HG02623 (cell line): ENCODE measurements around the gene MAD1L1.
"Not testable (repeated sequence)": the region's sequence is repeated elsewhere in the genome, so short reads cannot be mapped to it uniquely, and the experiment has no call there.

ENCODE experiments used
- ATAC-seq: cut with Tn5 transposase; IDR thresholded peaks from one replicate; pipeline ENCODE4 v1.9.1; 2021; ENCODE audit warnings: moderate library complexity; ENCODE audit not compliant: unreplicated experiment

The MAD1L1 gene

GRCh38 chr7:2232766-2233520, at the start of gene MAD1L1:
MAD1L1 (minus strand) TSS chr7:2232945; CDS start chr7:2230133, 2,812 bp downstream.
- peak; percentile 59 for ATAC-seq

DNA sequence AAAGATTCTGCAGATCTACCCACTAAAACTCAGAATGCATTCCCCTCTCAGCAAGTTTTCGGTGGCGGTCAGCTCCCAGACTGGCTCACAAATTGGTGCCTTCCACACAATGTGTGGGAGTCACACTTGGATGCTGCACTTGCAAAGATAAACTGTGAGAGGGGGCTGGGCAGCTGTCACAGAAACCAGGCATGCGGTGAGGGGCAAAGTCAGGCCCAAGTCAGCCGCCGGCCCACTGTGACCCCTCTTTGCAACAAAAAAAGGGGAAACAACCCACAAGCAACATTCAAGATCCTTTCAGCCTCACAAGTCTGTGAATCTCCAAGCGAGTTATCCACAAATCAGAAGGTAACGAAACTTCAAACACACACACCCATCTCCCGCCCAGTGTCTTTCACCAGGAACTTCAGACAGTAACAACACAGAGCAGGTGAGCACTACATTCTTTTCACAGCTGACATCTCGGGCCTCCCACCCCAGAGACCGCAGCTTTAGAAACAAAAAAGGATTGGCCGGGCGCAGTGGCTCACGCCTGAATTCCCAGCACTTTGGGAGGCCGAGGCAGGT, 49.5 kb upstream of the MAD1L1 start:
- ATAC-seq = no peak

GRCh38 chr7:2281541-2281940, 48.8 kb upstream of the MAD1L1 start:
- no peak for ATAC-seq

DNA sequence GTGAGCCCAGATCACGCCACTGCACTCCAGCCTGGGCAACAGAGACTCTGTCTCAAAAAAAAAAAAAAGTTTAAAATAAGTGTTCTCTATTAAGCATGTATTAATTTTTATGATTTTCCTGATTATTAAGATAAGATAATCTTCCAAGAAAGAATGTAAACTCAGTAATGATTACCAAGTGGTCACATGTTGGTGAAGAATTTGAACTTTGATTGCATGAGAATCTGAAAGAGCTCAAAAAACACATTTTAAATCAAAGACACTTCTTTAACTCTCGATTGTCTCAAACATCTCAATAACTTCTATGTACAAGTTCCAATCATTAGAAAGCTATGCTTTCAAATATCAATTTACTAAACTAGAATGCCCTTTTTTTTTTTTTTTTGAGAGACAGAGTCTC, 47.7 kb upstream of the MAD1L1 start:
- ATAC-seq = no peak

DNA sequence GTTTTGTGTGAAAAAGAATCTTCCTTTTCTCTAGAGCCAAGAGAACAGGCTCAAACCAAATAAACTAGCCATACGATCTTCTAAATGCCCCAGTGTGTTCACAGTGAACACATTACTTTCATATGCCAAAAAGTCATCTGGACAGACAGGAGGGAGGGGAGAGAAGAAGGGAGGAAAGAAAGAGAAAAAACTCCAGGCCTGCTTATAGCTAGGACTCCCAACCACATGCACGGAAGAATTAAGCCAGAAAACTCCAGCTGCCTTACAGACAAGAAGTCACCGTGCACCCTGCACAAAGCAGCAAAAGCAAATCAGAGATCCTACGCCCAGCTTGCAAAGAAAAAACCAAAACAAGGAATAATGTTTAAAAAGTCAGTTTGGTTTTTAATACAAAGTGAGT, 47.2 kb upstream of the MAD1L1 start:
- no peak for ATAC-seq

DNA sequence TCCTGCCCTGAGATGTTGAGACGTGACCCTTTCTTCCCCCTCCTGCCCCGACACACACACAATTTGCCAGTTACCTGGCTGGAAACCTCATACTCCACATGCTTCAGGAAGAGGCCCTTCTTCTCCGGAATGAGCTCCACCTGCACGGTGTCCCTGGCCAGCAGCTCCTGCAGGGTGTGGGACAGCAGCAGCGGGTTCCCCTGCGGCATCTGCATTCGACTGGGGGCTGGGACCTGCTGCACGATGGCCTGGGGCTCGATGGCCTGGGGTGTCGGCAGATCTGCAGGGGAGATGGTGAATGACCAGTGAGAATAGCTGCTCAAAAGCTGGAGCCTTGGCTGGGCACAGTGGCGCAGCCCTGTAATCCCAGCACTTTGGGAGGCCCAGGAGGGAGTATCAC, 45.3 kb upstream of the MAD1L1 start:
- ATAC-seq = no peak

DNA sequence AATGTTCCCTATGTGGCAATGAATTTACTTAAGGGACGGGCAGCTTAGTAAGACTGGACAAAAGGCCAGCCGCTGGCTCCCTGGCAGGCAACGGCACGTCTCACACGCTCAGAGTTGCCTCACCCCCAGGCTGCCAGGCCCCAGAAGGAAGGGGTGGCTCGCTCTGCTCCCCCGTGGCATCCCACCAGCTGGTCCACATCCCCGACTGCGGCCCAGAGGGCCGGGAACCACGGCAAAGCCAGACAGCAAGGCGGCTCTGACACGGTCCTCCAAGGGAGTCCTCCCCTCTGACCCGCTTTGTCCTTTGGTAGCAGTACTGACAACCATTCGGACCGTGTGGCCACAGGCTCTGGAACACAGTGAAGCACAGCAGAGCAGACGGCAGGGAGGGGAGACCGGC, 43.4 kb upstream of the MAD1L1 start:
- no peak for ATAC-seq

GRCh38 chr7:2275101-2275500, 42.4 kb upstream of the MAD1L1 start:
- ATAC-seq = no peak

GRCh38 chr7:2274666-2275065, 41.9 kb upstream of the MAD1L1 start:
- no peak for ATAC-seq

DNA sequence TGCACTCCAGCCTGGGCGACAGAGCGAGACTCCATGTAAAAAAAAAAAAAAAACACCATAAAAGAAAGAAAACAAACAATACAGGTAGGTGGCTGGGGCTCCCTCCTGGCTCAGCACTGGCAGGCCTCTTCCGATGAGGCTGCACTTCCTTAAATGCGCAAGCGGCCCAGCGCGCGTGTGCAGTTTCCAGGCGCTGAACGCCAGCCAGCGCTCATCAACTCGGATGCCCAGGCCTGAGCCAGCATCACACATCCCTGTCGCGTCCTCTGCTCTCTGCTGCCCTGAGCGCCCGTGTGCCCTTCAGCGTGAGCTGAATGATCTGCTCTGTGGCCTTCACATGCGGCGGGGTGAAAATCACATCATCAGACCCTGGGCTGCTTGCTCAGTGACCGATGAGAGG, 41.1 kb upstream of the MAD1L1 start:
- no peak for ATAC-seq

GRCh38 chr7:2272031-2272430, 39.3 kb upstream of the MAD1L1 start:
- no peak for ATAC-seq

DNA sequence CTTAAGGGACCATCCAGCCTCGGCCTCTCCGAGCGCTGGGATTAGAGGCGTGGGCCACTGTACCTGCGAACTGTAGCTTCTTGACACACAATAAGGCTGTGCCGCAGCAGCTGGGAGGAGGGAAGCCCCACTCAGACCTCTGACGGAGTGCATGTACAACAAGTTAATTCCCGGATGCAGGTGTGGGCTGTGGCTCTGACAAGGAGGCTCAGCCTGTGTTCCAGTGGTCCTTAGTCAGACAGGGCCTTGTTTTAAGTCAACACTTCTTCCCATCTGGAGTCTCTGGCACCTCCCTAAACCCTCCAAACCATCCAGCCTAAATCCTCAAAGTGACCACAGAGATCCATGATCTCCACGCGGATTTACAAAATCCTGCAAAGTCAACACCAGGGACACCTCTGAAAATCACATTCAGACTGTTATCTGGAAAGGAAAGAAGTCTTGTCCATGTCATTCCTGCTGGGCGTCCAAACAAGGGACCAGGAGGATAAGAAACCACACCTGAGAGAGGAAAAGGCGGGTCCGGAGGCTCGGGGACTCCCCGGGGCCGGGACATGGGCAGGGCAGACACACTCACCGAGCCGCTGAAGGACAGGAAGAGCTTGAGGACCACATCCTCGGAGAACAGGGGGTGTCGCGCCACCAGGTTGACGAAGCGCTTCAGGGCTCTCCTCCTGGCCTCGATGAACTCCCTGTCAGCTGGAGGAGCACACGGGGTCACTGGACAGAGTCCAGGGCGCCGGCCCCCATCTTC, 38.7 kb upstream of the MAD1L1 start:
- ATAC-seq = no peak

- no peak for ATAC-seq
These were observed 37.8 kb upstream of the MAD1L1 start for GRCh38 chr7:2270495-2270894.

DNA sequence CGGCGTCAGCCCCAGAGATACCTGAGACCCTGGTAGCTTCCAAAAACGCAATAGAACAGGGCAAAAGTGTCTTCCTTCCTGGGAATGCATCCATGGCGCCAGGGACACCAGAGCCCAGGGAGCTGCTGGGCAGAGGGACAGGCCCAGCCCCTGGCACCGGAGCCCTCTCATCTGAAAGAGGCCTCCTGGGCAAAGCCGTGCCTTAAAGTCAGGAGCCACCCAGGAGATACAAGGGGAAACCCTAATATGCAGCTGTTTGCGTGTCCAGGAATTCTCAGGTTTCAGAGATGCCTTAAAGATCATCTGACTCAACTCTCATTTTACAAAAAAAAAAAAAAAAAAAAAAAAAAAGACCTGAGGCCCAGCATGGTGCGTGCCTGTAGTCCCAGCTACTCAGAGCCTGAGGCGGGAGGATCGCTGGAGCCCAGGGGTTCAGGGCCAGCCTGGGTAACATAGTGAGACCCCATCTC, 37.3 kb upstream of the MAD1L1 start:
- no peak for ATAC-seq

GRCh38 chr7:2269089-2269990, 36.6 kb upstream of the MAD1L1 start:
- ATAC-seq = not testable (repeated sequence)

DNA sequence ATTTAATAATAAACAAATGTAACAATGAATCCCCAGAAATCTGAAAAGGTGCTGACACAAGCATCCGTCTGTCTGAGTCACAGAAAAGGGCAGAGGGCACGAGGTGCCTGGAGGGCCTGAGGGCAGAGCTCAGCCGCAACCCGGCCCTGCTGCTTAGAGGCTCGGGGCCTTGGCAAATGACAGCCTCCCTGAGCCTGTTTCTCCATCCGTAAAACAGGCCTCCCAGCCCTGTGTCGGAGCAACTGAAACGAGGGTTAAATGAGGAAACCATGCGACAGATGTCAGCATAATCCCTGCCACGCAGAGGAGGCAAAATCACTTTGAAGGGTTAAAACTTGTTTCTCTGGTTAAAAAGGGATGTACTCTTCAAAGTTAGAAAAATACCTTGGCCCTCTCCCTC, 34.2 kb upstream of the MAD1L1 start:
- no peak for ATAC-seq

GRCh38 chr7:2264158-2264557, 31.4 kb upstream of the MAD1L1 start:
- no peak for ATAC-seq

DNA sequence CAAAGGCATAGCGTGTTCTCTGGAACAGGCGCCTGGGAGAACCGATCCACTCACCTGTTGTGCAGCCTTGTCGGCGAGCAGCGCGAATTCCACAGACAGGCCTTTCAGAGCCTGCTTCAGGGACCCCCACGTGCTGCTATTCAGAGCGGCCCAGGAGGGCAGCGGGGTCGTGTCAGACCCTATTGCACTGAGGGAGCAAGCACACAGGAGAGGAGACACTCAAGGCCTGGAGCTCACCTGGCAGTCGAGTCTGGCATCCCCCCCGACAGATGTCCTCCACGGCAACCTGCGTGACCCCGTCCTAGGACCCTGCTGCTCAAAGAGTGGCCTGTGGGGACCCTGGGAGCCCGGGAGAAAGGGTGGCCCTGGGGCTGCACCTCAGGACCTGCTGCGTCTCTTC, 30.4 kb upstream of the MAD1L1 start:
- ATAC-seq = no peak

DNA sequence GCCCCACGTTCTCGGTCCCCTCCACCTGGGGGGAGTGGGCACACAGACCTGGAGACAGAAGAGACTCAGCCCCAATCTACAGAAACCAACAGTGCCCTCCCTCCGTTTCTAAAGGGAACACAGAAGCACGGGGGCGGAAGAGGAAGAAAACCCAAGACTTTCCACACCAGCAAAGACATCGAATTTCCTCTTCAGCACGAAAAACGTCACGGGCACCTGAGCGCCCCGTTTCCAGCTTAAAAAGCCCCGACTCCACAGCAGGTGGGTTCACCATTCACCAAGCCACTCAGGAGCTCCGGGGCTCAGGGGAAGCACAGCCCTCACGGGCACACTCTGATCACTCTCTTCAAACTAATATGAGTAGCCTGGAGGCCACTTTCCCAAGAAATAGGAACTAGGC, 28.9 kb upstream of the MAD1L1 start:
- ATAC-seq = no peak

DNA sequence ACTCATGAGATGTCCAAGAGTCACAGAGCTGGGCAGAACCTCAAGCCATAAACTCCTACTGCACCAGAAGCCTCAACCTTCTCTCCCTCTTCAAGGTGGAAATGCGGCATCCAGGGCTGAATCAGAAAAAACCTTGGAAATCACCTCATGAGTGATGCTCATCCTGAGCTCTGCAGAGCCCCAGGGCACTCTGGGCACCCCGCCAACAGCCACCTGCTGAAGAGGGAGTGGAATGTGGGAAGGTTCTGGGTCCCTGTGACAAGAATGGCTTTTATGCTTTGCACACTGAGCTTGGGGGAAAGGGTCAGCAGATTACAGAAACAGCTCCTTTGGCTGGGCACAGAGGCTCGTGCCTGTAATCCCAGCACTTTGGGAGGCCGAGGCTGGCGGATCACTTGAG, 28.1 kb upstream of the MAD1L1 start:
- no peak for ATAC-seq

- no peak for ATAC-seq
These were observed 26.7 kb upstream of the MAD1L1 start for GRCh38 chr7:2259480-2259879.
